Panc1 (cell line): ENCODE measurements around the gene TBC1D12.

Source experiments
- POLR2AphosphoS5 ChIP-seq: IDR thresholded peaks from 2 replicates; pipeline ENCODE4 v1.6.1; 2012; ENCODE audit warnings: mild to moderate bottlenecking, low read depth, low read length, moderate library complexity
- TF ChIP-seq, protein P1 (sequence below): fragments of 450-650 bp; IDR thresholded peaks from 2 replicates; pipeline ENCODE4 v1.5.1; 2017; ENCODE audit warnings: mild to moderate bottlenecking

DNA sequence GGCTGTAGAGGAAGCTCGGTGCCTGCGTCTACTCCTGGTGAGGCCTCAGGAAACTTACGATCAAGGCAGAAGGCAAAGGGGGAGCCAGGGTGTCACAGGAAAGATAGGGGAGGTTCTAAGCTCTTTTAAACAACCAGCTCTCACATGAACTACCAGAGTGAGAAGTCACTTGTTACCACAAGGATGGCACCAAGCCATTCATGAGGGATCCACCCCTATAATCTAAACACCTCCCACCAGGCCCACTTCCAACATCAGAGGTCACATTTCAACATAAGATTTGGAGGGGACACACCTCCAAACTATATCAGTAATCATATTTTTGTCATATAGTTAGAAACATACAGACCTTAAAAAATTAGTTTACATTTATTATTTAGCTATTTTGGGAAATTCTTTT, 49.0 kb upstream of the TBC1D12 start:
- TF ChIP-seq, protein P1, sequence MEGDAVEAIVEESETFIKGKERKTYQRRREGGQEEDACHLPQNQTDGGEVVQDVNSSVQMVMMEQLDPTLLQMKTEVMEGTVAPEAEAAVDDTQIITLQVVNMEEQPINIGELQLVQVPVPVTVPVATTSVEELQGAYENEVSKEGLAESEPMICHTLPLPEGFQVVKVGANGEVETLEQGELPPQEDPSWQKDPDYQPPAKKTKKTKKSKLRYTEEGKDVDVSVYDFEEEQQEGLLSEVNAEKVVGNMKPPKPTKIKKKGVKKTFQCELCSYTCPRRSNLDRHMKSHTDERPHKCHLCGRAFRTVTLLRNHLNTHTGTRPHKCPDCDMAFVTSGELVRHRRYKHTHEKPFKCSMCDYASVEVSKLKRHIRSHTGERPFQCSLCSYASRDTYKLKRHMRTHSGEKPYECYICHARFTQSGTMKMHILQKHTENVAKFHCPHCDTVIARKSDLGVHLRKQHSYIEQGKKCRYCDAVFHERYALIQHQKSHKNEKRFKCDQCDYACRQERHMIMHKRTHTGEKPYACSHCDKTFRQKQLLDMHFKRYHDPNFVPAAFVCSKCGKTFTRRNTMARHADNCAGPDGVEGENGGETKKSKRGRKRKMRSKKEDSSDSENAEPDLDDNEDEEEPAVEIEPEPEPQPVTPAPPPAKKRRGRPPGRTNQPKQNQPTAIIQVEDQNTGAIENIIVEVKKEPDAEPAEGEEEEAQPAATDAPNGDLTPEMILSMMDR: no peak
- no peak for TF ChIP-seq POLR2AphosphoS5
